Measurements from ENCODE around the gene MVB12B. TPM values are rescaled to one million over a fixed set of nuclear protein-coding genes. Genes with fewer than 3 reads are reported as not detected.

MVB12B gene
- total RNA-seq, 1 donor from 2014 or later: 20.2 TPM

DNA sequence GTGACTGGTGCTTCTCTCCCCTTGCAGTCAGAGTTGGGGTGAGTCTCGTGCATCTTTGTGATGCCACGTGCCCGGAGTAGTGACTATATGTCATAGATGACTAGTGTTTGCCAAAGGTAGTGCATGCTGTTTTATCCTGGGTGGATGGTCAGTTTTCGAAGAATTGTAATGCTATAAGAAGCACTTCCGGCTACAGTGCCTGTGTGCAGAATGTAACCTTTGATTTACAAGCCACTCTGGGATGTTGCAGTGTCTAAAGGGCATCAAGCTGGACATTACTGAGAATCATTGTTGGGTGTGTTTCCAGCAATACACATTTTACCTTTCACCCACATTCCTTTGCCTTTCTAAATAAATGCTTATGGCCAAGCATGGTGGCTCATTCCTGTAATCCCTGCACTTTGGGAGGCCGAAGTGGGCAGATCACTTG is 16.7 kb downstream of the MVB12B start:
- H3K4me3 Mint-ChIP-seq (ENCODE audit: unreplicated experiment): no peak overlapping the region
- peaks cover 42% of the 10 kb centered on the region for H3K4me1 Mint-ChIP-seq (ENCODE audit: unreplicated experiment)
- peaks cover 23% of the 10 kb centered on the region for H3K36me3 Mint-ChIP-seq (ENCODE audit: unreplicated experiment)
- H3K27ac Mint-ChIP-seq (ENCODE audit: unreplicated experiment): no peak overlapping the region
- DNase-seq (ENCODE audit: extremely low spot score, unreplicated experiment): no peak
- H3K9me3 Mint-ChIP-seq (ENCODE audit: unreplicated experiment): no peaks in the 10 kb centered on the region
- TF ChIP-seq, protein P1, sequence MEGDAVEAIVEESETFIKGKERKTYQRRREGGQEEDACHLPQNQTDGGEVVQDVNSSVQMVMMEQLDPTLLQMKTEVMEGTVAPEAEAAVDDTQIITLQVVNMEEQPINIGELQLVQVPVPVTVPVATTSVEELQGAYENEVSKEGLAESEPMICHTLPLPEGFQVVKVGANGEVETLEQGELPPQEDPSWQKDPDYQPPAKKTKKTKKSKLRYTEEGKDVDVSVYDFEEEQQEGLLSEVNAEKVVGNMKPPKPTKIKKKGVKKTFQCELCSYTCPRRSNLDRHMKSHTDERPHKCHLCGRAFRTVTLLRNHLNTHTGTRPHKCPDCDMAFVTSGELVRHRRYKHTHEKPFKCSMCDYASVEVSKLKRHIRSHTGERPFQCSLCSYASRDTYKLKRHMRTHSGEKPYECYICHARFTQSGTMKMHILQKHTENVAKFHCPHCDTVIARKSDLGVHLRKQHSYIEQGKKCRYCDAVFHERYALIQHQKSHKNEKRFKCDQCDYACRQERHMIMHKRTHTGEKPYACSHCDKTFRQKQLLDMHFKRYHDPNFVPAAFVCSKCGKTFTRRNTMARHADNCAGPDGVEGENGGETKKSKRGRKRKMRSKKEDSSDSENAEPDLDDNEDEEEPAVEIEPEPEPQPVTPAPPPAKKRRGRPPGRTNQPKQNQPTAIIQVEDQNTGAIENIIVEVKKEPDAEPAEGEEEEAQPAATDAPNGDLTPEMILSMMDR (IDR thresholded peaks at IDR 0.05): no peak
- no peaks in the 10 kb centered on the region for H3K27me3 Mint-ChIP-seq (ENCODE audit: unreplicated experiment)

DNA sequence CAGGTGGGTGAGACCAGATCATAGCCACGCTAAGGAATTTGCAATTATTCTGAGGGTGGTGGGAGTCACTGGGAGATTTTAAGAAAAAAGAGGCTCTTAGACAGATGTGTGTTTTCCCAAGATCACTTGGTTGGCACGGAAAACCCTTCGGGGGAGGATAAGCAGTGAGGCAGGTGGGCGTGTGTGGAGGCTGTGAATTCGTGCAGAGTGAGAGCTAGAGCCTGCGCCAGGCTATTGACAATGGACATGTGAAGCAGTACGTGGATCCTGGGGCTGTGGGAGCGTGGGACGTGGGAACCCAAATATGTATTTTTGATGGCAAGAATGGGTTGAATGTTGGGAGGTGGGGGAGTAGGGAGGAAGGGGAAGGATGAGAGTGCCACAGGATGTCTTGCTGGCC is 19.4 kb downstream of the MVB12B start:
- TF ChIP-seq, protein P1 (IDR thresholded peaks at IDR 0.05): no peak
- Mint-ChIP-seq H3K27ac (ENCODE audit: unreplicated experiment) (no peak overlapping the region), H3K4me3 (ENCODE audit: unreplicated experiment) (no peak overlapping the region), H3K36me3 (ENCODE audit: unreplicated experiment) (peaks cover 34% of the 10 kb centered on the region), H3K9me3 (ENCODE audit: unreplicated experiment) (peaks cover 12% of the 10 kb centered on the region), H3K4me1 (ENCODE audit: unreplicated experiment) (peaks cover 47% of the 10 kb centered on the region), H3K27me3 (ENCODE audit: unreplicated experiment) (no peaks in the 10 kb centered on the region)
- DNase-seq (ENCODE audit: extremely low spot score, unreplicated experiment): no peak

DNA sequence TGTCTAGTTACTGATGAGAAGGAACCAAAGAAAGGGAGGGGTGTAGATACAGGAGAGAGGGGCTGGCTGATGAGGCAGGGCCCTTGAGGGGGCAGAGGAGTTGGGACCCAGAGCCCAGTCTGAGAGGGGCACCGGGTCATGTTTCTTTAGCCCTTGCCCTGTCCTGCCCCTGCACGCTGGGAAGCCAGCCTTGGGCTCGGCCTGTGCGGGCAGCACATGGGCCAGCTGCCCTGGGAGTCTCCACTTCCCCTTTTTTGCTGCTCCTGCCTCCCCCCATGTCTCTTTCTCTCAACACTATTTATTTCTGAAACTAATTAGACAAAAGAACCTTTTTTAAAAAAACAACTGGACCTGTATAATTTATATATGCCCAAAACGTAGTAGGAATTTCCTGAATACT is 20.5 kb downstream of the MVB12B start:
- DNase-seq (ENCODE audit: extremely low spot score, unreplicated experiment): no peak
- H3K4me1 Mint-ChIP-seq (ENCODE audit: unreplicated experiment): peaks cover 37% of the 10 kb centered on the region
- H3K4me3 Mint-ChIP-seq (ENCODE audit: unreplicated experiment): no peak overlapping the region
- H3K27ac Mint-ChIP-seq (ENCODE audit: unreplicated experiment): no peak overlapping the region
- H3K27me3 Mint-ChIP-seq (ENCODE audit: unreplicated experiment): no peaks in the 10 kb centered on the region
- H3K9me3 Mint-ChIP-seq (ENCODE audit: unreplicated experiment): peaks cover 15% of the 10 kb centered on the region
- peaks cover 33% of the 10 kb centered on the region for H3K36me3 Mint-ChIP-seq (ENCODE audit: unreplicated experiment)
- TF ChIP-seq, protein P1 (IDR thresholded peaks at IDR 0.05): no peak

DNA sequence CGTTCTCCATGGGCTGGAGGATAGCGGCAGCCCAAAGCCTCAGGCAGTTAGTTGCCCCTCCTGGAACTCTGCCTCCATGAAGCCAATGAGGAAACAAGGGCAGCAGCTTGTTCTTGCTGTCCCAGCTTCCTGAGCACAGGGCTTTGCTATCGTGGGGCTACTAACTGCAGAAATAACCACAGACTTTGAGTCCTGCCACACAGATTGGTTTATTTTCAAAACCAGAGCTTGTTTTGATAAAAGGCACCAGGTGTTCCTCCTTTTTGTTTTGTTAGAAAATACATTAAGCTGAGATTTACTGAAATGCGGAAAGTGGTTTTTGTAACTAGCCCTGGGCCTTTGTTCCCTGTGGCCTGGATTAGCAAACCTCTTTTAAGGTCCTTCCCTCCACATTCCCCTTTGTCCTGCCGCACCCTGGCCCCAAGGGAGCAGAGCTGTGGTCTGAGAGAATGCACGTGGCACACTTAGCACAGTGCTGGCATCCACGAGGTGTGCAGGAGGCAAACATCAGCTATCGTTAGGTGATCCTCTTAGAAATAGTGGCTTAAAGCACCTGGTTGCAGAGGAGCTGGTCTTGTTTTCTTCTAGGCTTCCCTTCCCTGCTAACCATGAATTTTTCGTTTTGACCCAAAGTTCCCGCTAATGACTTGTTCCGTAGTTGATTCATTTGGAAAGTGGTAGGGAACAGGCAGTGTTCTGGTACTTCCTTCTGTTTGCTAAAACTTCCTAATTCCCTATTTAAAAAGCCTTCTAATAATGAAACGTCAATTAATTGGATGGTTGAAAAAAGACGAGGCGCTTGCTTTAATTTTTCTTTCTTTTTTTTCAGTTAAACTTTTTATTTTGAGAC is 21.5 kb downstream of the MVB12B start:
- peaks cover 34% of the 10 kb centered on the region for H3K4me1 Mint-ChIP-seq (ENCODE audit: unreplicated experiment)
- peak overlapping the region; percentile 31 for H3K27ac Mint-ChIP-seq (ENCODE audit: unreplicated experiment)
- H3K9me3 Mint-ChIP-seq (ENCODE audit: unreplicated experiment): peaks cover 15% of the 10 kb centered on the region
- no peak for DNase-seq (ENCODE audit: extremely low spot score, unreplicated experiment)
- H3K27me3 Mint-ChIP-seq (ENCODE audit: unreplicated experiment): no peaks in the 10 kb centered on the region
- peaks cover 29% of the 10 kb centered on the region for H3K36me3 Mint-ChIP-seq (ENCODE audit: unreplicated experiment)
- TF ChIP-seq, protein P1 (IDR thresholded peaks at IDR 0.05): no peak
- H3K4me3 Mint-ChIP-seq (ENCODE audit: unreplicated experiment): no peak overlapping the region

DNA sequence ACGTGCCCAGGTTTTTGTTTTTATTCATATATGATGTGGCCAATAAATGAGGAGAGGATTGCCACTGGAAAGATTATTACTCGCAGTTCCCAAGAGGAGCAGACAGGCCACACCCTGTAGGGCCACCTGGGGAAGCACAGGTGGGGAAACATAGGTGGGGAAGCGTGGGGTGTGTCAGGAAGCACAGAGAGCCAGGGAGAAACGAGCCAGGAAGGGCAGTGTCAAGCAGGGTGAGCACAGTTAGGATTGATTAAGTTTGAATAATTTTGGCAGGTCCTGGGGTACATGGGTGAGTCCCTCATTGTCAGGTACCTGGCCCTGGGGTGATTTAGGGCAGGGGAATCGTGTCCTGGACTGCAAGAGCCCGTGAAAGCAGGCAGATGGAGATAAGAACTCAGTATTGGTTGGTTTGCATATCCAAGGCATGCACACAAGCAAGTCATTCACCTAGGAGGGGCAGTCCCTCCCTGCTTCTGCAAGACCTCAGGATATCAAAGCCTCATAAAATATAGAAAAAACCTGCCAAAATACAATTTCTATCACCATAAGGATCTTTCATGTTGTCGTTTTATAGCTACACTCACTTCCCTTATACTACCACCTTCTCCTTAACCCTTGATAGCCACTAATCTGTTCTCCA is 22.4 kb downstream of the MVB12B start:
- H3K4me3 Mint-ChIP-seq (ENCODE audit: unreplicated experiment): no peak overlapping the region

More for the DNA sequence above, 22.4 kb downstream of the MVB12B start:
- Mint-ChIP-seq H3K36me3 (ENCODE audit: unreplicated experiment) (peaks cover 29% of the 10 kb centered on the region), H3K27me3 (ENCODE audit: unreplicated experiment) (no peaks in the 10 kb centered on the region), H3K9me3 (ENCODE audit: unreplicated experiment) (peaks cover 15% of the 10 kb centered on the region), H3K4me1 (ENCODE audit: unreplicated experiment) (peaks cover 34% of the 10 kb centered on the region), H3K27ac (ENCODE audit: unreplicated experiment) (no peak overlapping the region)
- TF ChIP-seq, protein P1 (IDR thresholded peaks at IDR 0.05): no peak
- DNase-seq (ENCODE audit: extremely low spot score, unreplicated experiment): no peak

Measured in osteocyte (in vitro differentiated cells).